Measurements from ENCODE around the gene COL16A1.

The COL16A1 gene

DNA sequence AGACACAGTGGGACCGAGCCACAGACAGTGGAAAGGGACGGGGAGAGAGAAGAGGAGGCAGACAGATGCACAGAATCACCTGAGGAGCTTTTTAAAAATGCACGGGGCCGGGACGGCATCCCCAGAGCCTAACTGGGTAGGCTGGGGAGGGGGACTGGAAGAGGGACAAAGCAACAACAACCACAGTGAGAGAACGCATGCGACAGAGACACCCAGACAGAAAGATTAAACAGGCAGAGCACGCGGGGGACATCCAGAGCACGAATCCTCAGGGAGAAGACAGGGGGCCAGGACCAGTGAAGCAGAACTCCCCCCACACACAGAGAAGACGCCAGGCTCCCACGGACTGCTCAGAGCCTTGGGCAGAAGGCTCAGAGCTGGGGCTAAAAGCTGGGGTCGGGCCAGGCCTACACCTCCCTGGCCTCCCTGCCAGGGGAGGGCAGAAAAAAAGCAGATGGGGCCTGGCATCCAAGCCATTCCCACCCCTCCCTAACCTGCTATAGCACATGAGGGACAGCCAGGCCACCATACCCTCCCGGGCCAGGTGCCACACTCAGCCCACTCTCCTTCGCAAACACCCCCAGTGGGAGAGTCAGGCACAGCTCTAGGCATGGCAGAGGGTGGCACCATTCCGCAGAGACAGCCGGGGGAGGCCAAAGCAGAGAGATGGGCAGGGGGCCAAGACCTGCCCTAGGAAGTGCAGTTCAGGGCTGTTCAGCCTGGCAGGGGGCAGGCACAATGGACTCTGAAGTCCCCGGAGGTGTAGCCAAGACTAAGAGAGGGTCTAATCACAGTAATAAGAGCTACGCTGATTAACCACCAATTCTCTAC lies 29.8 kb upstream of the COL16A1 start:
- DNase-seq (ENCODE audit: low read depth in 2 of 3, low spot score in 2 of 3), result no peak

GRCh38 chr1:31732751-31733289 lies 29.0 kb upstream of the COL16A1 start:
- no peak for DNase-seq (ENCODE audit: low read depth in 2 of 3, low spot score in 2 of 3)

GRCh38 chr1:31732343-31732742 lies 28.5 kb upstream of the COL16A1 start:
- DNase-seq (ENCODE audit: low read depth in 2 of 3, low spot score in 2 of 3), result no peak

- DNase-seq (ENCODE audit: low read depth in 2 of 3, low spot score in 2 of 3), result no peak
Observed at GRCh38 chr1:31731049-31731565, 27.3 kb upstream of the COL16A1 start.

DNA sequence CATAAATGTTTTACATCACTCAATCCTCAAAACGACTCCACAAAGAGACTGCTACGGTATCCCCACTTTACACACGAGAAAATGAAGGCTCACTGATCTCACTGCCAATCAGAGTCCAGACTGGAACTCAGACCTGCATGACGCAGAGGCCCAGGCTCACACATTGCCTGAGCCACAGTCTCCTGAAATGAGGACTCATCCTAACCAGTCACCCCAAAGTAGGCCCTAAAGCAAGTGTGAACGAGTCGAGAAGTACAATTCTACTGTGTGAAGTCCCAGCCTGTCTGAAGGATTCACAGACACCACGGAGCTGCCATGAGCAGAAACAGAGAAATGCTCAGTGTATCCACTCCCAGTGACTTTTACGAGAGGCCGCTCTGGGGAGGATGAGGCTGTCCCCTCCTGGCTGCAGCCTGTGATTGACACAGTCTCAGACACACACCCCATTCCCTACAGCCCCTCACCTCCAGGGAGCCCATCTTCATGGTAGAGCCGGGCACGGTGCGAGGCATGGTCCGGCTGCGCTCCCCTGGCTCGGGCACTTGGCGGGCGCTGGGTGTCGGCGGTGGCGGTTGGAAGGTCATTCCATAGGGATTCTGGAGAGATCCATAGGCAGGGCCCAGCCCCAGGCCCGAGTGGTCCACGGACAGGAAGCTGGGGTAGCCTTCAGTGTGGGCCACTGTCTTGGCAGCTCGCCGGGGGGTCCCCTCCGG lies 26.7 kb upstream of the COL16A1 start:
- DNase-seq (ENCODE audit: low read depth in 2 of 3, low spot score in 2 of 3), result no peak

GRCh38 chr1:31727849-31728248 lies 24.0 kb upstream of the COL16A1 start:
- DNase-seq (ENCODE audit: low read depth in 2 of 3, low spot score in 2 of 3), result no peak

DNA sequence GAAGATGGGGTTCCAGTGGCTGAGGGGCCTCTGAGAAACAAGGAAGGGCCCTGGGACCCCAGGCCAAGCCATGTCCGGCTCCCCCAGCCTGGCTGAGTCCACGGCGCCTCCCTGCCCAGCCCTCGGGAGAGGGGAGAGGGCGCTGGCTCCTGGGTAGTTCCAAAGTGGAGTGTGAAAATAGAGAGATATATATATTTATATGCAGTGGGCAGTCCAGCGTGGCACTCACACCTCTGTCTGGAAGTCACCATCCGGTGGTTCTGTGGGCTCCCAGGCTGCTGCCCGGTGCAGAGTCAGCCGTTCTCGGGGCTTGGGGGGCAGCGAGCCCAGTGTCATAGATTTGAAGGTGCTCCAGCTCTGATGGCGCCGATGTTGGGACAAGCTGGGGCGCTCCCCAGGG lies 23.4 kb upstream of the COL16A1 start:
- DNase-seq (ENCODE audit: low read depth in 2 of 3, low spot score in 2 of 3), result no peak

DNA sequence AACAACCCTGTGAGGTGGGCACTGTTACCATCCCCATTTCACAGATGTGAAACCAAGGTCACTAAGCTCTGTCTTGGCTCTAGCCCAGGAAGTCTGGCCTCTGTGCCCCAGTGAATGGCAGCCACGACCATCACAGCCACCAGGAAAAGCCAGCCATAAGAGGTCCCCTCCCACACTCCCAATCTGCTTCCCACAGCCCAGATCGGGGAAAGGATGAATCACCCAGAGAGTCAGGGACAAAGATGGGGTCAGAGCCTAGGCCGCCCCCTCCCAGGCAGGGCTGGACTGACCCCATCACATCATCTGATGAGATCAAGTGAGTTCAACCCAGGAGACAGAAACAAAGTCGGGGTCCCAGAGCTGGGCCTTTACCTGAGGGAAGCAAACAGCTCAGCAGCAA lies 22.9 kb upstream of the COL16A1 start:
- DNase-seq (ENCODE audit: low read depth in 2 of 3, low spot score in 2 of 3), result no peak

DNA sequence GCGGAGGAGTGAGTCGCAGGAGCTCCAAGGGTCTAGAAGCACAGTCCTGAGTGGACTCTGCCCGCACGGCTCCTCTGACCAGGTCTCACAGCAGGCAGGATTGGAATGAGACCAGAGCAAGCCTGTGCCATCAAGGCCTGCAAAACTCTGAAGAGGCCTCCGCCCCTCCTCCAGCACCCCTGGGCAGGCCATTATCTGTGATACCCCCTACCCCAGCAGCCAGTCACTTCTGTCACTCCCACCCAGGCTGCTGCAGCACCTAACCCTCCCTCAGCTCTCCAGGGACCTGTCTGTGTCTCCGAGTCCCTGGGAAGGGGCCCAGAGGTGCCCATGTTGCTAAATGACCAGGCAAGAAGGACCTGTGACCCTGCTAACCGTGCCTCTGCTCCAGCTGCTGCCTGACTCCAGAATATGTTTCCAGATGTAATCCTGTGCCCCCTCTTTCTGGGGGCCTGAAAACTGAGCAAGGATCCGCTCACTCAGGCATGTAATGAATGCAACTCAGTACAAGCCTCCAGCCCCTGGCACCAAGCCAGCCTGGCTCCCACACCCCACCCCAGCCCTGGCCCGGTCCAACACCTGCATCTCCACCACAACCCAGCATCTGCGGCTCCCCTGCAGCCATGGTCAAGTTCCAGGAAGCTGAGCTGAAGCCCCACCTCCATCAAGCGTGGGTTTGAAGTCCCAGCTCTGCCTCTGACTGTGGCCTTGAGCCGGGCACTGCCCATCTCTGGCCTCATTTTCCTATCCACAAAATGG lies 22.1 kb upstream of the COL16A1 start:
- no peak for DNase-seq (ENCODE audit: low read depth in 2 of 3, low spot score in 2 of 3)

DNA sequence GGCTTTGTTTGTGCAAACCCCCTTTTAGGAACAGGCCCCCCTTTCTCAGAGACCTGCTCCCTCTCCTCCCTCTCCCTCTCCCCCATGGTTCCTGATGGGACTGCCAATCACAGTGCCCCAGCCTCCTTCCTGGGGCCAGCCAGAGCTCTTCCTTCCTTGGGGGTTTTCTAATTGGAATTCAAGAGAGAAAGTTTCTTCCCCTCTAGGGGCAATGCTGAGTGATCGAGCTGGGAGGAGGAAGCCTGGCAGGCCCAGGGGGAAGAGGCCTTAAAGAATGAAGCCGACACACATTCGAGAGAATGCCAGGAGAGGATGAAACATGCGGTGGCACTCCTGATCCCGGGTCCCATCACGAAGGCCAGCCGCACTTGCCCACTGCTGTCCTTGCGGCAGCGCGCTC lies 21.3 kb upstream of the COL16A1 start:
- DNase-seq (ENCODE audit: low read depth in 2 of 3, low spot score in 2 of 3), result no peak

- DNase-seq (ENCODE audit: low read depth in 2 of 3, low spot score in 2 of 3), result no peak
Observed at GRCh38 chr1:31723828-31724359, 20.1 kb upstream of the COL16A1 start.

GRCh38 chr1:31718327-31718897 lies 14.6 kb upstream of the COL16A1 start:
- no peak for DNase-seq (ENCODE audit: low read depth in 2 of 3, low spot score in 2 of 3)

DNA sequence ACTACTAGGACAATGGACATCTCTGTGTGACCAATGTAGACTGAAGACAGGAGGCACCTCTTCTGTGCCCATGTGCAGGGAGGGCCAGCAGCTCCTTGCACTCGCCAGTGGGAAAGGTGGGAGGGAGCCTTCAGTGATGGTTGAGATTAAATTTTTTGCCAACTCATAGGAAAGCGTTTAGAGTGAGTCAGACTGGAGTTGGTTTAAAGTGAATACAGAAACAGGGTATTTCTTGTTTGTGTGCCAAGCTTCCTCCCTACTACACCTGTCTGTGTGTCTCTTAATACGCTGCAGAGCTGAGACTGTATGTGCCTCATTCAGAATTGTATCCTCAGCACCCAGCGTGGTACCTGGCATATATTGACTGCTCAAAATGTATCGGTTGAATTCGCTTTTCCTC lies 13.5 kb upstream of the COL16A1 start:
- no peak for DNase-seq (ENCODE audit: low read depth in 2 of 3, low spot score in 2 of 3)

DNA sequence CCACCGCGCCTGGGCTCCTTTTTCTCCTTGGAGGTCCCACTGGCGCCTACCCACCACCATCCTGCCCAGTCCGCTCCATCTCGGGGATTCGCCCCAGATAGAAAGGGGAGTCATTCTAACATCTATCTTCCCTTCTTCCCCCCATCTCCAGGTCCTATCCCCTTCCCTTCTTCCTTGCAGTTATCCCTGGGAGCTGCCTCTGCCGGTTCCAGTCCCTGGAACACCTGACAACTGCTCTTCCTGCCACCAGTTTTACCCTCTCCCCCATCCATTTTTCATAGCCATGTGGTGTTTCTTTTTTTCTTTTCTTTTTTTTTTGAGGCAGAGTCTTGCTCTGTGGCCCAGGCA lies 12.0 kb upstream of the COL16A1 start:
- no peak for DNase-seq (ENCODE audit: low read depth in 2 of 3, low spot score in 2 of 3)

GRCh38 chr1:31715087-31715872 lies 11.5 kb upstream of the COL16A1 start:
- DNase-seq (ENCODE audit: low read depth in 2 of 3, low spot score in 2 of 3), result no peak

GRCh38 chr1:31714442-31715086 lies 10.7 kb upstream of the COL16A1 start:
- no peak for DNase-seq (ENCODE audit: low read depth in 2 of 3, low spot score in 2 of 3)

GRCh38 chr1:31712630-31713029 lies 8.8 kb upstream of the COL16A1 start:
- DNase-seq (ENCODE audit: low read depth in 2 of 3, low spot score in 2 of 3), result no peak

- DNase-seq (ENCODE audit: low read depth in 2 of 3, low spot score in 2 of 3), result no peak
Observed at GRCh38 chr1:31712068-31712467, 8.3 kb upstream of the COL16A1 start.

GRCh38 chr1:31708324-31708723 lies 4.5 kb upstream of the COL16A1 start:
- no peak for DNase-seq (ENCODE audit: low read depth in 2 of 3, low spot score in 2 of 3)

GRCh38 chr1:31707711-31708110 lies 3.9 kb upstream of the COL16A1 start:
- no peak for DNase-seq (ENCODE audit: low read depth in 2 of 3, low spot score in 2 of 3)
